EL (cell line): ENCODE results near the gene DPYD.
A peak's percentile ranks its signal among the peaks of the same experiment; 100 is the strongest.

Experiments
- DNase-seq: peaks from one replicate; pipeline ENCODE4 v3.0.0-alpha.2; 2016

The DPYD gene

GRCh38 chr1:97781762-97782337 lies 139.0 kb downstream of the DPYD start:
- DNase-seq: peak; percentile 8

- no peak for DNase-seq
Observed at GRCh38 chr1:97780884-97781283, 139.9 kb downstream of the DPYD start.

GRCh38 chr1:97778718-97779117 lies 142.1 kb downstream of the DPYD start:
- DNase-seq: no peak

GRCh38 chr1:97770376-97770775 lies 150.5 kb downstream of the DPYD start:
- DNase-seq: no peak

- DNase-seq: no peak
Observed at GRCh38 chr1:97767381-97767780, 153.5 kb downstream of the DPYD start.

GRCh38 chr1:97764991-97765390 lies 155.8 kb downstream of the DPYD start:
- DNase-seq: no peak

- no peak for DNase-seq
Observed at GRCh38 chr1:97761637-97762036, 159.2 kb downstream of the DPYD start.

GRCh38 chr1:97759078-97759477 lies 161.8 kb downstream of the DPYD start:
- peak; percentile 17 for DNase-seq

GRCh38 chr1:97758541-97759057 lies 162.2 kb downstream of the DPYD start:
- DNase-seq: no peak

GRCh38 chr1:97745912-97746311 lies 174.9 kb downstream of the DPYD start:
- peak; percentile 43 for DNase-seq

GRCh38 chr1:97744977-97745376 lies 175.9 kb downstream of the DPYD start:
- DNase-seq: no peak

- DNase-seq: no peak
Observed at GRCh38 chr1:97743129-97743528, 177.7 kb downstream of the DPYD start.

GRCh38 chr1:97740891-97741290 lies 179.9 kb downstream of the DPYD start:
- DNase-seq: no peak

GRCh38 chr1:97739596-97740103 lies 181.2 kb downstream of the DPYD start:
- DNase-seq: peak; percentile 6

GRCh38 chr1:97738270-97738669 lies 182.6 kb downstream of the DPYD start:
- DNase-seq: no peak

GRCh38 chr1:97730271-97730670 lies 190.6 kb downstream of the DPYD start:
- DNase-seq: no peak

GRCh38 chr1:97728436-97728835 lies 192.4 kb downstream of the DPYD start:
- DNase-seq: no peak

- DNase-seq: no peak
Observed at GRCh38 chr1:97727029-97727428, 193.8 kb downstream of the DPYD start.

- DNase-seq: peak; percentile 24
Observed at GRCh38 chr1:97726386-97726785, 194.4 kb downstream of the DPYD start.

- DNase-seq: peak; percentile 33
Observed at GRCh38 chr1:97721221-97721620, 199.6 kb downstream of the DPYD start.

- no peak for DNase-seq
Observed at GRCh38 chr1:97712980-97713379, 207.9 kb downstream of the DPYD start.

GRCh38 chr1:97711858-97712257 lies 209.0 kb downstream of the DPYD start:
- DNase-seq: no peak

GRCh38 chr1:97693601-97694000 lies 227.2 kb downstream of the DPYD start:
- DNase-seq: no peak

GRCh38 chr1:97691325-97691724 lies 229.5 kb downstream of the DPYD start:
- DNase-seq: no peak

GRCh38 chr1:97685360-97685759 lies 235.5 kb downstream of the DPYD start:
- DNase-seq: no peak
